COLO668 (cell line): ENCODE results near the gene FOXN3.

Experiments
- DNase-seq: peaks from one replicate; lab custom pipeline; 2025; ENCODE audit not compliant: unreplicated experiment; lab: John Stamatoyannopoulos, UW

FOXN3 gene

GRCh38 chr14:89110110-89110509 is 306.9 kb downstream of the FOXN3 start:
- DNase-seq: no peak

DNA sequence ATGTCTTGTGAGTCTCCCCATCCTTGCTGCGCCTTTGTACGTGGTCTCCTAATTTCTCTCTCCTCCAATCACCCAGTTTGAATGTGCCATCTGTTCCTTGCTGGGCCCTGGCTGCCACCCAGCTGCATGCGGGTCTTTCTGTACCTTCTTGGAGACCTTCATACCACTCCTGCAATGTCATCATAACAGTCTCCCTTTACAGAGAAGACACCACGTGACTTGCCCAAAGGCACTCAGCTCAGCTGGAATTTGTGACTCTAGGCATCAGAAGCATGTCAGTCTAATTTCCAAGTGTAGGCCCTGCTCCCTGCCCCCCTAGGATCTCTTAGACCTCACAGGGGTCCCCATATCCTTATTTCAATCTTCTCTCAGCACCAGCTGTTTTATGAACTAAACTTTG is 308.4 kb downstream of the FOXN3 start:
- no peak for DNase-seq

DNA sequence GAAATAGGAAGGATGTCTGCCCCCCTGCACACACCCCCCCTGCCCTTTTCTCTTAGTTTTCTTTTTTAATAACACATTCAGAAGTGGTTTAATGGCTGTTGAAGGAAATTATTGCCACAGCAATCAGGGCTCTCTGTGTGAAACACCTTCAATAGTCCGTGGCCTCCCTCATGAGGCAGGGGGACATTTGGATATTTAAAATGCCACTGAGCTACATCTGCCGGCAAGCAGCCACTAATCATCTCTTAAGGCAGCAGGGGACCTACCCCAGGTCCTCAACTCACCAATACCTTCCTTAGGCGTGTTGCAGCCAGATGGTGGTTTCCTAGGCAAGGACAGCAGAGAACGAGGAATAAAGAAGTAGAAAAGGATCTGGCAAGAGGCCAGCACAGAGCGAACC is 309.4 kb downstream of the FOXN3 start:
- DNase-seq: peak; percentile 22
